ENCODE measurements around the gene ADAMTS6. TPM values are rescaled to one million over a fixed set of nuclear protein-coding genes. Genes with fewer than 3 reads are reported as not detected.

ADAMTS6 gene
- total and polyA plus RNA-seq, 2 experiments from 2014 or later = 0.78 to 2.0 TPM

DNA sequence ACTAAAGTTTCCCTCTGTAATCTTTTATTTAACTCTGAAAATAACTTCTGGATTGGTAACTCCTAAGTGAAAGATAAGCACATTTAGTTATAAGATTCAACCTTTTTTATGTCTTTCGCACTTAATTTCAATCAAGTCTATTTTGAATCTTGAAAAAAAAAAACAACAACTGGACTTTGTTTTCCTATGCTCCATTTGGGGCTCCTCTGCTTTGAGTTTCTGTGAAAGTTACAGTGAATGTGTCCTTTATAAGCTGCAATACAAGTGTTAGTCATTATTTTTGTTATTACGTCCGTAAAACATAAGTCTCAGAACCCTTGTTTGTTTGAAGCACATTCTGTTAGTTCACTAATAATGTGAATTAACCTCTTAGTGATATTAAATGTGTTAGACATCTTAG lies 276.8 kb downstream of the ADAMTS6 start:
- Histone ChIP-seq H3K27ac (ENCODE audit: low read depth) (no peak overlapping the region), H3K27me3 (ENCODE audit: insufficient read depth) (no peaks in the 10 kb centered on the region), H3K9me2 (ENCODE audit: insufficient read depth) (no peaks in the 10 kb centered on the region), H3K36me3 (ENCODE audit: insufficient read depth) (no peaks in the 10 kb centered on the region), H2AFZ (no peak overlapping the region), H4K20me1 (replicated peaks; ENCODE audit: insufficient read depth) (no peaks in the 10 kb centered on the region), H3K79me2 (replicated peaks; ENCODE audit: insufficient read depth) (no peaks in the 10 kb centered on the region), H3K4me1 (ENCODE audit: insufficient read depth) (no peaks in the 10 kb centered on the region), H3K4me3 (no peak overlapping the region), H3K4me2 (no peak overlapping the region), H3F3A (replicated peaks; ENCODE audit: low read depth) (no peaks in the 10 kb centered on the region)
- H3K27ac Mint-ChIP-seq = no peak overlapping the region
- no peaks in the 10 kb centered on the region for H3K27me3 Mint-ChIP-seq (ENCODE audit: insufficient read depth, low read depth, poor library complexity)
- H3K4me3 Mint-ChIP-seq = no peak overlapping the region
- H3K4me1 Mint-ChIP-seq = no peaks in the 10 kb centered on the region
- DNase-seq (ENCODE audit: low spot score) = no peak
- 0 out of 3 replicates have a peak, but pooled peaks cover 3% of the 10 kb centered on the region for H3K9me3 Mint-ChIP-seq
- no peak for ATAC-seq
- H3K36me3 Mint-ChIP-seq (ENCODE audit: low read depth) = 0 out of 3 replicates have a peak, but pooled peaks cover 4% of the 10 kb centered on the region
- no peak for TF ChIP-seq ETS1 (IDR thresholded peaks at IDR 0.05)
- TF ChIP-seq ZNF331 (CRISPR knock-in tag; IDR thresholded peaks at IDR 0.05; ENCODE audit: low read depth) = no peak
- no peak for TF ChIP-seq CTCF (conservative IDR thresholded peaks at IDR 0.05; ENCODE audit: low read depth in 2 of 2)

GRCh38 chr5:65203746-65204145 lies 278.0 kb downstream of the ADAMTS6 start:
- no peak overlapping the region for H3K27ac ChIP-seq (ENCODE audit: low read depth)
- H3K79me2 ChIP-seq (replicated peaks; ENCODE audit: insufficient read depth) = no peaks in the 10 kb centered on the region
- no peak overlapping the region for H3K4me2 ChIP-seq
- H3F3A ChIP-seq (replicated peaks; ENCODE audit: low read depth) = no peaks in the 10 kb centered on the region
- no peaks in the 10 kb centered on the region for H3K27me3 ChIP-seq (ENCODE audit: insufficient read depth)
- H3K4me3 ChIP-seq = no peak overlapping the region
- no peaks in the 10 kb centered on the region for H3K4me1 Mint-ChIP-seq
- no peaks in the 10 kb centered on the region for H3K9me2 ChIP-seq (ENCODE audit: insufficient read depth)
- no peaks in the 10 kb centered on the region for H3K36me3 Mint-ChIP-seq (ENCODE audit: low read depth)
- no peaks in the 10 kb centered on the region for H4K20me1 ChIP-seq (replicated peaks; ENCODE audit: insufficient read depth)
- no peaks in the 10 kb centered on the region for H3K27me3 Mint-ChIP-seq (ENCODE audit: insufficient read depth, low read depth, poor library complexity)
- H3K4me3 Mint-ChIP-seq = no peak overlapping the region
- H3K36me3 ChIP-seq (ENCODE audit: insufficient read depth) = no peaks in the 10 kb centered on the region
- ATAC-seq (no peak), DNase-seq (ENCODE audit: low spot score) (no peak)
- H3K9me3 Mint-ChIP-seq = 0 out of 3 replicates have a peak, but pooled peaks cover 3% of the 10 kb centered on the region
- no peaks in the 10 kb centered on the region for H3K4me1 ChIP-seq (ENCODE audit: insufficient read depth)
- H3K27ac Mint-ChIP-seq = no peak overlapping the region
- no peak overlapping the region for H2AFZ ChIP-seq
- TF ChIP-seq STAT1 (IDR thresholded peaks at IDR 0.05; ENCODE audit: unreplicated experiment) (no peak), POLR2AphosphoS5 (IDR thresholded peaks at IDR 0.05; ENCODE audit: low read depth) (no peak), ZNF462 (CRISPR knock-in tag; IDR thresholded peaks at IDR 0.05) (no peak), CTCF (conservative IDR thresholded peaks at IDR 0.05; ENCODE audit: low read depth in 2 of 2) (no peak), EZH2phosphoT487 (IDR thresholded peaks at IDR 0.05; ENCODE audit: unreplicated experiment) (no peak)

All from GM23338 (cell line).